Nephron (organoid): Measurements from ENCODE around the gene TCEAL4.

Experiments
- H3K27ac Mint-ChIP-seq, 3 experiments: 2 replicates each; pipeline ENCODE4 v1.8.0; 2020; ENCODE audit warnings: mixed read lengths in 3 of 3, mild to moderate bottlenecking in 2 of 3, moderate library complexity in 1 of 3
- H3K27me3 Mint-ChIP-seq: 2 replicates; pipeline ENCODE4 v1.8.0; 2021; ENCODE audit warnings: low read depth, mild to moderate bottlenecking, moderate library complexity, mixed read lengths
- H3K36me3 Mint-ChIP-seq: 2 replicates; pipeline ENCODE4 v1.8.0; 2020; ENCODE audit warnings: low read depth, mixed read lengths
- H3K4me1 Mint-ChIP-seq: 2 replicates; pipeline ENCODE4 v1.8.0; 2020; ENCODE audit warnings: mixed read lengths
- H3K4me3 Mint-ChIP-seq, 3 experiments: 2 replicates each; pipeline ENCODE4 v1.8.0; 2020; ENCODE audit warnings: mild to moderate bottlenecking in 3 of 3, mixed read lengths in 3 of 3, moderate library complexity in 2 of 3
- H3K9me3 Mint-ChIP-seq: 2 replicates; pipeline ENCODE4 v1.8.0; 2020; ENCODE audit warnings: mixed read lengths
- CTCF ChIP-seq, 3 experiments: fragments of 200-600 bp; sonication (generic); IDR thresholded peaks; one replicate each; pipeline ENCODE4 v1.5.0; 2021; ENCODE audit warnings: antibody characterized with exemption in 3 of 3; ENCODE audit not compliant: unreplicated experiment in 3 of 3

The TCEAL4 gene

GRCh38 chrX:103607364-103608305 lies 22.3 kb downstream of the TCEAL4 start, which contains the start of gene TCEAL3:
TSS of gene TCEAL3 (plus strand) at chrX:103607963. CDS start at chrX:103609065, 1,102 bp downstream.
- TF ChIP-seq CTCF (IDR thresholded peaks at IDR 0.05; ENCODE audit: unreplicated experiment in 3 of 3) = no peak
- H3K9me3 Mint-ChIP-seq = no peaks in the 10 kb centered on the region
- H3K4me3 Mint-ChIP-seq = peak within 1 kb of the TSS; percentile 83 to 96 (median 90)
- H3K4me1 Mint-ChIP-seq = no peaks in the 10 kb centered on the region
- H3K27ac Mint-ChIP-seq = peak within 1 kb of the TSS; percentile 75 to 91 (median 77)
- H3K27me3 Mint-ChIP-seq = no peaks in the 10 kb centered on the region
- peaks cover 18% of the 10 kb centered on the region for H3K36me3 Mint-ChIP-seq

GRCh38 chrX:103608306-103608963 lies 23.1 kb downstream of the TCEAL4 start:
- peak overlapping the region; percentile 75 to 91 (median 77) for H3K27ac Mint-ChIP-seq
- H3K27me3 Mint-ChIP-seq = no peaks in the 10 kb centered on the region
- H3K4me1 Mint-ChIP-seq = no peaks in the 10 kb centered on the region
- no peak for TF ChIP-seq CTCF (IDR thresholded peaks at IDR 0.05; ENCODE audit: unreplicated experiment in 3 of 3)
- peaks cover 12% of the 10 kb centered on the region for H3K36me3 Mint-ChIP-seq
- H3K4me3 Mint-ChIP-seq = peak overlapping the region; percentile 83 to 90 (median 87)
- H3K9me3 Mint-ChIP-seq = no peaks in the 10 kb centered on the region

- no peaks in the 10 kb centered on the region for H3K4me1 Mint-ChIP-seq
- H3K9me3 Mint-ChIP-seq = no peaks in the 10 kb centered on the region
- peaks cover 17% of the 10 kb centered on the region for H3K36me3 Mint-ChIP-seq
- H3K27me3 Mint-ChIP-seq = no peaks in the 10 kb centered on the region
- peak overlapping the region; percentile 58 to 80 (median 59) for H3K4me3 Mint-ChIP-seq
- H3K27ac Mint-ChIP-seq = no peak overlapping the region
- no peak for TF ChIP-seq CTCF (IDR thresholded peaks at IDR 0.05; ENCODE audit: unreplicated experiment in 3 of 3)
Observed at GRCh38 chrX:103610282-103610681, 25.0 kb downstream of the TCEAL4 start.

- Mint-ChIP-seq H3K36me3 (peaks cover 27% of the 10 kb centered on the region), H3K27ac (no peak overlapping the region), H3K27me3 (no peaks in the 10 kb centered on the region), H3K4me1 (no peaks in the 10 kb centered on the region), H3K9me3 (peaks cover 4% of the 10 kb centered on the region), H3K4me3 (no peak overlapping the region)
- TF ChIP-seq CTCF (IDR thresholded peaks at IDR 0.05; ENCODE audit: unreplicated experiment in 3 of 3) = no peak
Observed at GRCh38 chrX:103613362-103613890, 28.1 kb downstream of the TCEAL4 start.

GRCh38 chrX:103614999-103615398 lies 29.7 kb downstream of the TCEAL4 start:
- peaks cover 37% of the 10 kb centered on the region for H3K36me3 Mint-ChIP-seq
- peaks cover 4% of the 10 kb centered on the region for H3K9me3 Mint-ChIP-seq
- no peaks in the 10 kb centered on the region for H3K4me1 Mint-ChIP-seq
- no peak overlapping the region for H3K4me3 Mint-ChIP-seq
- H3K27ac Mint-ChIP-seq = no peak overlapping the region
- H3K27me3 Mint-ChIP-seq = no peaks in the 10 kb centered on the region
- no peak for TF ChIP-seq CTCF (IDR thresholded peaks at IDR 0.05; ENCODE audit: unreplicated experiment in 3 of 3)
